K562 (cell line): Measurements from ENCODE around the gene TCIRG1. TPM values are rescaled to one million over a fixed set of nuclear protein-coding genes. Genes with fewer than 3 reads are reported as not detected.

Experiments used
- ATF1 ChIP-seq, 2 experiments: fragments of 450-650 bp in 1 of 2; IDR thresholded peaks; 2 replicates each; pipeline ENCODE4 v1.6.1; 2016; ENCODE audit warnings: missing compliant biosample characterization in 1 of 2, missing genetic modification characterization in 1 of 2
- ATF2 ChIP-seq: sonication (generic); formaldehyde crosslinking; IDR thresholded peaks from 2 replicates; pipeline ENCODE4 v1.8.1; 2022; ENCODE audit warnings: missing genetic modification reagents
- HIVEP1 ChIP-seq: fragments of 250-450 bp; sonication (Bioruptor Pico); IDR thresholded peaks from 2 replicates; pipeline ENCODE4 v1.4.0; 2020; ENCODE audit warnings: mild to moderate bottlenecking
- KAT8 ChIP-seq: fragments of 450-650 bp; IDR thresholded peaks from 2 replicates; pipeline ENCODE4 v1.6.1; 2016; ENCODE audit warnings: low read depth, mild to moderate bottlenecking
- KLF16 ChIP-seq: IDR thresholded peaks from 2 replicates; pipeline ENCODE4 v1.6.1; 2016; ENCODE audit warnings: antibody characterized with exemption
- MAFG ChIP-seq: fragments of 450-650 bp; conservative IDR thresholded peaks from 2 replicates; pipeline ENCODE4 v1.6.1; 2016; ENCODE audit warnings: missing genetic modification characterization, missing compliant biosample characterization
- MITF ChIP-seq: IDR thresholded peaks from 2 replicates; pipeline ENCODE4 v1.6.1; 2014; ENCODE audit warnings: antibody characterized with exemption
- NBN ChIP-seq: fragments of 450-650 bp; IDR thresholded peaks from 2 replicates; pipeline ENCODE4 v1.6.1; 2016; ENCODE audit warnings: low read depth, mild to moderate bottlenecking
- NCOA6 ChIP-seq: fragments of 450-650 bp; IDR thresholded peaks from 2 replicates; pipeline ENCODE4 v1.6.1; 2017; ENCODE audit warnings: mild to moderate bottlenecking
- NCOR1 ChIP-seq: fragments of 450-650 bp; IDR thresholded peaks from 2 replicates; pipeline ENCODE4 v1.6.1; 2016; ENCODE audit warnings: mild to moderate bottlenecking, moderate library complexity
- POU5F1 ChIP-seq: fragments of 150-350 bp; IDR thresholded peaks from 2 replicates; pipeline ENCODE4 v1.6.1; 2014; ENCODE audit warnings: borderline replicate concordance, low read length, low read depth, mild to moderate bottlenecking; ENCODE audit not compliant: partially characterized antibody
- RBM15 ChIP-seq: fragments of 200-400 bp; formaldehyde crosslinking; IDR thresholded peaks from 2 replicates; pipeline ENCODE4 v1.6.1; 2018; ENCODE audit warnings: mild to moderate bottlenecking, low read length, moderate library complexity; ENCODE audit not compliant: insufficient read depth
- RNF2 ChIP-seq: sonication (generic); IDR thresholded peaks from 2 replicates; pipeline ENCODE4 v1.6.1; 2016
- SMAD1 ChIP-seq: fragments of 150-350 bp; IDR thresholded peaks from 2 replicates; pipeline ENCODE4 v1.6.1; 2014; ENCODE audit warnings: low read length, low read depth; ENCODE audit not compliant: partially characterized antibody
- SOX6 ChIP-seq: fragments of 450-650 bp; IDR thresholded peaks from 2 replicates; pipeline ENCODE4 v1.6.1; 2014; ENCODE audit warnings: mild to moderate bottlenecking
- SRF ChIP-seq, 2 experiments: fragments of 250-450, 450-650 bp in 1 of 2; sonication (Bioruptor Pico) in 1 of 2; sonication (generic) in 1 of 2; formaldehyde crosslinking; IDR thresholded peaks; 2 replicates each; pipeline versions ENCODE4 v1.5.0 to v1.5.1; 2020 to 2022; ENCODE audit warnings: mild to moderate bottlenecking in 1 of 2, missing genetic modification reagents in 1 of 2
- SUPT5H ChIP-seq: fragments of 450-650 bp; IDR thresholded peaks from 2 replicates; pipeline ENCODE4 v1.6.1; 2016
- TCF7 ChIP-seq: sonication (generic); IDR thresholded peaks from 2 replicates; pipeline ENCODE4 v1.6.1; 2016; ENCODE audit warnings: antibody characterized with exemption, borderline replicate concordance
- TEAD4 ChIP-seq, 2 experiments: sonication (generic) in 1 of 2; formaldehyde crosslinking in 1 of 2; IDR thresholded peaks; 2 replicates each; pipeline versions ENCODE4 v1.6.1 to v1.8.0; 2012 to 2022; ENCODE audit warnings: borderline replicate concordance in 1 of 2, inconsistent platforms in 1 of 2, low read length in 1 of 2, mild to moderate bottlenecking in 1 of 2, missing genetic modification reagents in 1 of 2
- TRIM28 ChIP-seq: fragments of 450-650 bp; IDR thresholded peaks from 2 replicates; pipeline ENCODE4 v1.6.1; 2017
- ZNF239 ChIP-seq: fragments of 250-450 bp; sonication (Bioruptor Pico); IDR thresholded peaks from 2 replicates; pipeline ENCODE4 v1.4.0; 2020; ENCODE audit warnings: mild to moderate bottlenecking
- ZNF589 ChIP-seq: fragments of 200-800 bp; sonication (Bioruptor generic); IDR thresholded peaks from 2 replicates; pipeline ENCODE4 v1.6.1; 2016; ENCODE audit warnings: low read depth, missing genetic modification characterization, missing compliant biosample characterization
- ZNF592 ChIP-seq: fragments of 450-650 bp; IDR thresholded peaks from 2 replicates; pipeline ENCODE4 v1.6.1; 2017; ENCODE audit warnings: antibody characterized with exemption, mild to moderate bottlenecking
- polyA plus RNA-seq, 8 experiments: library from polyadenylated mRNA; depleted of rRNA in 4 of 8; stranded (reverse) in 5 of 8; unstranded in 3 of 8; fragments of >200 nt; fragmentation: Nextera tagmentation in 2 of 8; fragmentation: Illumina TruSeq in 1 of 8; extraction: Ambion mirVana in 2 of 8; extraction: Trizol in 1 of 8; gene quantifications; 2 replicates each; pipeline versions ENCODE4 v1.2.1 to v1.2.3, GENCODE V29; 2011 to 2014; ENCODE audit warnings: inconsistent platforms in 1 of 8, missing spikeins in 1 of 8
- total RNA-seq, 7 experiments: library from RNA; depleted of rRNA in 6 of 7; stranded (reverse); fragments of >200 nt in 6 of 7; fragmentation: Illumina TruSeq in 2 of 7; extraction: Trizol in 2 of 7; gene quantifications; 2 replicates each; pipeline versions ENCODE4 v1.2.1 to v1.2.3, GENCODE V29; 2011 to 2021; ENCODE audit warnings: low replicate concordance in 1 of 7

Gene TCIRG1
- total and polyA plus RNA-seq, 9 of the 15 experiments (the other 6 are each of a cell fraction or from before 2014, with no cell fraction given), result 0.49 to 143 (median 24.4) TPM

- 0 out of 2 replicates have a peak, but pooled peaks have one; percentile 52 for TF ChIP-seq NBN
- no peak for TF ChIP-seq ATF1 (CRISPR knock-in tag; IDR thresholded peaks at IDR 0.05)
- TF ChIP-seq ATF1 (tag; IDR thresholded peaks at IDR 0.05), result no peak
- TF ChIP-seq MAFG, result no peak
- TF ChIP-seq SMAD1, result no peak
- TF ChIP-seq ATF2 (CRISPR knock-in tag), result no peak
- no peak for TF ChIP-seq SUPT5H
- no peak for TF ChIP-seq SRF (CRISPR knock-in tag; IDR thresholded peaks at IDR 0.05)
- TF ChIP-seq TCF7, result peak; percentile 93
- TF ChIP-seq ZNF592, result peak; percentile 18; the same call in 1 of the 2 replicates
- no peak for TF ChIP-seq MITF
- 0 out of 2 replicates have a peak, but pooled peaks have one; percentile 17 for TF ChIP-seq SOX6
- TF ChIP-seq ZNF589 (CRISPR knock-in tag), result no peak
- TF ChIP-seq HIVEP1 (CRISPR knock-in tag), result no peak
- no peak for TF ChIP-seq NCOA6
- no peak for TF ChIP-seq ZNF239 (CRISPR knock-in tag)
- TF ChIP-seq TEAD4 (IDR thresholded peaks at IDR 0.05; ENCODE audit: low read length), result peak; percentile 57; the same call in 1 of the 2 replicates
- TF ChIP-seq TEAD4 (CRISPR knock-in tag; IDR thresholded peaks at IDR 0.05; ENCODE audit: borderline replicate concordance), result no peak
- no peak for TF ChIP-seq KAT8
- peak; percentile 46; the same call in 1 of the 2 replicates for TF ChIP-seq NCOR1
- TF ChIP-seq TRIM28, result no peak
- TF ChIP-seq RNF2, result no peak
- TF ChIP-seq RBM15, result no peak
- no peak for TF ChIP-seq POU5F1
- TF ChIP-seq KLF16, result no peak
Observed at GRCh38 chr11:68099474-68100405, 60.9 kb downstream of the TCIRG1 start (continued).
